ENCODE measurements around the gene NLRP3. TPM values are rescaled to one million over a fixed set of nuclear protein-coding genes. Genes with fewer than 3 reads are reported as not detected.

The NLRP3 gene
- total RNA-seq, 1 experiment from 2014 or later: not detected

GRCh38 chr1:247411621-247412327 is 4.2 kb upstream of the NLRP3 start:
- no peaks in the 10 kb centered on the region for H3K36me3 Mint-ChIP-seq (ENCODE audit: insufficient read depth in 1 of 3, low read depth in 3 of 3)
- Histone ChIP-seq H3T11ph (ENCODE audit: low read length) (no peak overlapping the region), H2BK20ac (ENCODE audit: low read depth, low read length, poor library complexity, severe bottlenecking) (no peak overlapping the region), H3K79me2 (ENCODE audit: insufficient read depth, low read length) (no peaks in the 10 kb centered on the region), H3K4ac (ENCODE audit: low read depth, low read length) (no peak overlapping the region), H2BK120ac (ENCODE audit: low read depth, low read length, poor library complexity, severe bottlenecking) (no peak overlapping the region), H2AFZ (ENCODE audit: low read length) (no peak overlapping the region), H3K23ac (ENCODE audit: insufficient read length, low read depth, low read length) (no peak overlapping the region), H3K14ac (ENCODE audit: insufficient read depth, low read length) (no peak overlapping the region), H2BK5ac (ENCODE audit: insufficient read length, low read length) (no peak overlapping the region), H3K18ac (ENCODE audit: insufficient read length, low read depth, low read length) (no peak overlapping the region), H3K9ac (ENCODE audit: extremely low read depth, insufficient read length, low read length) (no peak overlapping the region), H4K5ac (ENCODE audit: insufficient read length, low read depth, low read length) (no peak overlapping the region), H4K91ac (ENCODE audit: insufficient read length, low read depth, low read length) (no peak overlapping the region), H3K23me2 (ENCODE audit: insufficient read length, low read depth, low read length, poor library complexity, severe bottlenecking) (no peaks in the 10 kb centered on the region), H2BK12ac (ENCODE audit: insufficient read length, low read depth, low read length) (no peak overlapping the region), H3K9me3 (ENCODE audit: control insufficient read depth, low read depth, low read length) (no peaks in the 10 kb centered on the region), H3K27me3 (ENCODE audit: insufficient read depth, low read length) (no peaks in the 10 kb centered on the region), H3K56ac (ENCODE audit: insufficient read length, low read depth, low read length) (no peak overlapping the region), H4K8ac (replicated peaks; ENCODE audit: insufficient read length, low read depth, low read length) (no peak overlapping the region), H4K20me1 (ENCODE audit: control insufficient read depth, insufficient read depth, insufficient read length) (no peaks in the 10 kb centered on the region), H2AK5ac (ENCODE audit: insufficient read length, low read length) (no peak overlapping the region), H2BK15ac (ENCODE audit: low read depth, low read length) (no peak overlapping the region), H3K4me2 (ENCODE audit: insufficient read depth, insufficient read length, low read length) (no peak overlapping the region), H3K27ac (ENCODE audit: insufficient read length, low read depth, low read length) (no peak overlapping the region), H3K4me1 (ENCODE audit: insufficient read depth, low read length) (no peaks in the 10 kb centered on the region), H3K79me1 (ENCODE audit: insufficient read depth, low read depth, low read length, poor library complexity, severe bottlenecking) (no peaks in the 10 kb centered on the region)
- TF ChIP-seq CTCF (conservative IDR thresholded peaks at IDR 0.05): no peak
- H3K27me3 Mint-ChIP-seq (ENCODE audit: low read depth): no peaks in the 10 kb centered on the region; the same call in 1 of the 2 replicates
- peak overlapping the region in 1 of 3 experiments; percentile 23; a peak in 1 of 7 replicates for H3K27ac Mint-ChIP-seq
- H3K9me3 Mint-ChIP-seq: no peaks in the 10 kb centered on the region
- H3K4me1 Mint-ChIP-seq: 0 out of 4 replicates have a peak, but pooled peaks cover 2% of the 10 kb centered on the region in 2 experiments
- no peak overlapping the region for H3K4me3 Mint-ChIP-seq
- no peak for DNase-seq
- no CpG with 5 or more reads among the region's 13 CpGs for WGBS (ENCODE audit: extremely low coverage, insufficient read length, low lambda C conversion rate)

Data from H9 (cell line).